HUDEP-2 (cell line): Measurements from ENCODE around the gene LGALS1.
A peak's percentile ranks its signal among the peaks of the same experiment; 100 is the strongest.

ENCODE experiments used
- DNase-seq, 76 experiments: peaks; one replicate each; lab custom pipeline; 2025; ENCODE audit not compliant: unreplicated experiment in 76 of 76; lab: John Stamatoyannopoulos, UW

LGALS1 gene

DNA sequence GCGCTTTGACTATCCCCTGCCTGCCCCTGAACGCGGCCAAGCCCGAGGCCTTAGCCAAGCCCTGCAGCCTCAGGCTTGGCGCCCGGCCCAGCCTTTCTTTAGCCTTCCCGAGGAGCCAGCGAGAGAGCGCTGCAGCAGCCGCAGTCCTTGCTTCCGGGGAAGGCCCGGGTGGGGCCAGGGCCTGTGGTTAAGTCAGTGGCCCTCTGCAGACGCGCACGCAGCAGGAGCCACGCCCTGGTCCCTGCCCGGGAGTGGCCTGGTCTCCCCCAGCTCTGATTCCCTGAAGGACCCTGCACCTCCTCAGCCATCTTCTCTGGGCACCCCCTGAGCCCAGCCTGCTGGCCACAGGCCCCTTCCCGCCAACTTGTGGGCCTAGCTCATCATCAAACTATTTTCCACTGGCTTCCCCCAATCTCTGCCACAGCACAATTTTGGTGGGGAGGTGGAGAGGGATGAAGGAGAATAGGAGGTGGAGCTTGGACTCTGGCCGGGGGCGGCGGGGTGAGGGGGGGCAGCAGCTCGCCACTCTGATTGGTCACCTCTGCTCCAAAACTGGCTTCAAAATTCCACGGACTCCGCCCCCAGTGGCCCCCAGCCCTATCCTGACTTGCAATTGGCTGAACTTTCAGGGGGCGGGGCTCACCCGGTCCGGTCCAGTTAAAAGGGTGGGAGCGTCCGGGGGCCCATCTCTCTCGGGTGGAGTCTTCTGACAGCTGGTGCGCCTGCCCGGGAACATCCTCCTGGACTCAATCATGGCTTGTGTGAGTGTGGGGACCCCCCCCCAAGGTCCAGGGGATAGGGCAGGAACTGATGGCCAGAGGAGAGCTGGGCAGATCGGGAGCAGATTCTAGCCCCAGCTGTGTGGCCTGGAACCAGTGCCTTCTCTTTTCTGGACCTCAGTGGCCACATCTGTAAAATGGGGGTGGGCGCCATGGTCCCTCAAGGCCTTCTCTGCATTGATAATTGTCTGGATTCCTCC, at the start of gene LGALS1:
LGALS1 (plus strand) TSS at position 686 of the 979 bp plus-strand sequence; CDS start at position 753, 67 bp downstream.
- DNase-seq, result peak in 74 of 76 experiments; percentile 44 to 93 (median 87)

DNA sequence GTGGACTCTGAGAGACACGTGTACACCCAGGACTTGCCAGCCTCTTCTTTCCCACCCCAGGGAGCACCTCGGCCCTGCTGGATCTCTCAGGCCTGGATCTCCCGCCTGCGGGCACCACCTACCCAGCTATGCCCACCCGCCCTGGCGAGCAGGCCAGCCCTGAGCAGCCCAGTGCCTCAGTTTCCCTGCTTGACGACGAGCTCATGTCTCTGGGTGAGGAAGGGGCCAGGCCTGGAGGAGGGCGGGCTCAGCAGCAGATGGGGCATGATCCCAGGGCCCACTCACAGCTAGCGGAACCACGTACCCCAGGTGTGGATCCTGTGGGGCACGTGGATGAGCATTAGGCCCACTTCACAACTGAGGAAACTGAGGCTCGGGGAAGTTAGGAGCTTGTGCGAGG, 49.7 kb upstream of the LGALS1 start:
- DNase-seq, result no peak

- no peak for DNase-seq
Observed at GRCh38 chr22:37626144-37626543, 49.3 kb upstream of the LGALS1 start.

- no peak for DNase-seq
Observed at GRCh38 chr22:37626556-37627075, 48.8 kb upstream of the LGALS1 start.

GRCh38 chr22:37627121-37627520, 48.3 kb upstream of the LGALS1 start:
- no peak for DNase-seq

- no peak for DNase-seq
Observed at GRCh38 chr22:37627545-37627944, 47.9 kb upstream of the LGALS1 start.

DNA sequence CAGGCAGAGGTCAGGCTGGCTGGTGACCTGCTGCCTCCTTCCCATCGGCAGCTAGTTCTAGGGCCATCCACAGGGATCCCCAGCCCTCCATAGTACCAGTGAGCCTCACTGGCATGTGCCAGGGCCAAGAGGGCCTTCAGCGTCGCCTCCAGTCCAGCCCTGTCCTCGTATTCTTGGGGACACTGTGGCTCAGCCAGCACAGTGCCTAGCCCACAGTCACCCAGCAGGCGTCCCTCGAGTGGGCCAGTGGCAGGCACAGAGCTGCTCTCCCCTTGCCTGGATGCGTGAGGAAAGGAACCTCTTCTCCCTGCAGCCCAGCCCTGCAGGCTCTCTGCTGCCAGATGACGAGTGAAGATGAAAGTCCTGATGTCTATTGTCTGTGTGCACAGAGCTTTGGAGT, 46.6 kb upstream of the LGALS1 start:
- no peak for DNase-seq

DNA sequence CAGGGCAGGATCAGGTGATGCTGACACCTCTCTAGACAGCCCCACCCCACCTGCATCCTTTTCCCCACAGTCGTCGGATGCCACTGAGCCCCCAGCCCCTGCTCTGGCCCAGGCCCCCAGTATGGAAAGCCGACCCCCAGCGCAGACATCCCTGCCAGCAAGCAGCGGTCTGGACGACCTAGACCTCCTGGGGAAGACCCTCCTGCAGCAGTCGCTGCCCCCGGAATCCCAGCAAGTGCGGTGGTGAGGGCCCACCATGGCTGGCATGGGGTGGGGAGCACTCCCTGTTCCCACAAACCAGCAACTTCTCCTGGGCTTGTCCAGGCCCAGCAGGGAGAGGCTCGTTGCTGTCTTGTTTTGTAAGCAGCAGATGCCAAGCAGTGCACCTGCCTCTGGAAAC, 45.5 kb upstream of the LGALS1 start:
- no peak for DNase-seq

- peak in 7 of 76 experiments; percentile 2 to 25 (median 22) for DNase-seq
Observed at GRCh38 chr22:37630839-37631435, 44.5 kb upstream of the LGALS1 start.

GRCh38 chr22:37631448-37632173, 43.8 kb upstream of the LGALS1 start:
- DNase-seq, result no peak

DNA sequence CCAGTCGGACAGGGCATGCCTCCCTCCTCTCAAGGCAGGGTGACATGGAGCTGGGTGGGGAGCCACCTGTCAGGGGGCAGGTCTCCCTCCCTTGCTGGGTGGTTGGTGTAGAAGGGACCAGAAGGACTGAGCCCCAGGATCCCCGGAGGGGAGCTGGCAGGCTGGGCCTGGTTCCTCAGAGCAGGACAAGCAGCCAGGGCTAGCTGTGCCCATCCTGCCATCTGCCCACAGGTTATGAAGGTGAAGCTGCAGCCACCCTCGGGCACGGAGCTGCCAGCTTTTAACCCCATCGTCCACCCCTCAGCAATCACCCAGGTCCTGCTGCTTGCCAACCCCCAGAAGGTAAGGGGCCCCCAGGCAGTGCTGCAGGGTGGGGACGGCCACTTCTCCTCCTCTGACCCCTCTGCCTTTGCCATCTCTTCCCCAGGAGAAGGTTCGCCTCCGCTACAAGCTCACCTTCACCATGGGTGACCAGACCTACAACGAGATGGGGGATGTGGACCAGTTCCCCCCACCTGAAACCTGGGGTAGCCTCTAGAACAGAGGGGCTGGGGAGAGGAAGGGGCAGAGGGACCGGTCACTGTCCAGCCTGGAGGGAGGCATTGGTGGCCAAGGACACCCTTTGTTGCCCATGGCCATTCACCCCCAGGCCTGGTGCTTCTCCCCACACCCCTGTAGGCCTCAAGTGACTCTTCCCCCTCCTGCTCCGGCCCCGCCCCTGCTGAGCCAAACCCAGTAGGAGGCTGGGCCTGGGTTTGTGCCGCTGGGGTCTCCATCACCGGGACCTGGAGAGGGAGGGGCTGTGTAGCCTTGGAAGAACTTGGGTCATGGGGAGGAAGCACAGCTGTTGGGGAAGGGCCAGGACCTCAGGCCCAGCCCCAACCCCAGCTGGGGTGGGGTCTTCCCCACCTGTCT, 43.0 kb upstream of the LGALS1 start:
- DNase-seq, result peak in 4 of 76 experiments; percentile 5 to 11 (median 10)

- no peak for DNase-seq
Observed at GRCh38 chr22:37633089-37633624, 42.3 kb upstream of the LGALS1 start.

DNA sequence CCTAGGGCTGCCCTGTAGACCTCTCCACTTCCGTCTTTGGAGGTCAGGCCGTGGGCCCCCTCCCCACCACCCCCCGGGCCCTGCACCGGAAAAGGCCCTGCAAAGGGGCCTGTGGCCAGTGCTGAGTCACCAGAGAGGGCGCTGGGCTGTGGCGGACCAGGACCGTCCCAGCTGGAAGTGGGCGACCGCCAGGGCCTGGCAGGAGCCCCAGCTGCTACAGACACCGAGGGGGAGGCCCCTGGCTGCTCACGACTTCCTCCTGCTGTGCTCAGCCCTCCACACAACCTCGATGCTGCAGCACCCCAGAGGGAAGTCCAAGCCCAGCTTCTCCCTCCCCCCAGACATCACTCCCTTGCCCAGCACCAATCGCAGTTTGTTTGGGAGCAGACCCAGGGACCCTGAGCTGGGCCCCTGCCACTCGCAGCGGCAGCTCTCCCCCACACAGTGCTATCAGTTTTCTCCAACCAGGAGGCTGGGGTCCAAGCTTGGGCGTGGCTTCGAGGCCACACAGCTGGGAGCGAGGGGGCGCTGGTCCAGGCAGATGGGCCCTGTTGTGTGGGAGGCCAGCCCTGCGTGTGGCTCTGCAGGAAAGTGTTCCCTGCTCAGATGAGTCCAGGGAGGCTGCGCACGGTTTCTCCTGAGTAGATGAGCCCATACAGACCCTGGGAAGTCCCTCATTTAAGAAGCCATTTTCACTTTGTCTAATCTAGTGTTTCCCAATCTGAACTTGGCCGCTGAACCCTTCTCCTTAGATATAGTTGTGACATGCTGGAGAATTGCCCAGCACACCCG, 41.6 kb upstream of the LGALS1 start:
- DNase-seq, result peak in 45 of 76 experiments; percentile 17 to 92 (median 50)

GRCh38 chr22:37634417-37634924, 41.0 kb upstream of the LGALS1 start:
- DNase-seq, result peak in 13 of 76 experiments; percentile 9 to 72 (median 28)

- no peak for DNase-seq
Observed at GRCh38 chr22:37635157-37635556, 40.3 kb upstream of the LGALS1 start.

DNA sequence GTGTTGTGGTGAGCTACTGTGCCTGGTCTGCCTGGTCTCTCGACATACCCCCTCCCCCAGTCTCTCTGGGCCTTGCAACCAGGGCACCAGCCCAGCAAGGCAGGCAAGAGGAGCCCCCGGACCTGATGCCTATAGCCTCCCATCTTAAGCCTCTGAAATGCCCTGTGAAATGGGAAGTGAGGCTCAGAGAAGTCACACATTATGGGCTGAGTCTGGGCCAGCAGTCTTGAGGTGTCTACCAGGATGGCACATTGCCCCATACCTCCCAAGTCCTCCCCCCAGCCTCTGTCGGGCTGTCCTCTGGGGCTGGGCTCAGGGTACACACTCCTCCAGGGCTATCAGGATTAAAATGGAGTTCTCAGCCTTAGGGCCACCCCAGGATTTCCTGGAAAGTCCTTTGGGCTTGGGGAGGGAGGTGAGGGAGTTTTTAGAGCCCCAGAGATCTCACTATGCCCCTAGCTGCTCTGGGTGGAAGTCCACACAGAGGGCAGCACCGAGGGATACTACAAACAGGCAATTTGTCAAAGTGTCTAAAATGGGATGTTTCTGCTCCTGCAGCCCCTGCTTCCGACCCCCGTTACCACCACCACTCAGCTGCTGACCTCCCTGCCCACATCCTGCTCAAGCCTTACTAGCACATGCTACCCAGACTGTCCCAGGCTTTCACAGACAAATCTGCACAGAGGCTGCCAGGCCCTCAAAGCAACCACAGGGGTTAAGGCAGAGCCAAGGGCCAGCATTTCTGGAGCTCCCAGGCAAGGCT, 39.1 kb upstream of the LGALS1 start:
- peak in 10 of 76 experiments; percentile 5 to 64 (median 44) for DNase-seq

GRCh38 chr22:37636949-37637273, 38.5 kb upstream of the LGALS1 start:
- DNase-seq, result no peak
